ENCODE measurements around the gene ACSL3.

- TF ChIP-seq YY1 (IDR thresholded peaks at IDR 0.05; ENCODE audit: insufficient read depth, insufficient read length) (no peak), SUZ12 (IDR thresholded peaks at IDR 0.05; ENCODE audit: extremely low read depth, insufficient read depth, insufficient read length) (no peak)
These were observed 107.8 kb downstream of the ACSL3 start for GRCh38 chr2:222968550-222969155.

Measured in NT2/D1 (cell line).